ENCODE measurements around the gene PSMB8.

The PSMB8 gene

GRCh38 chr6:32843979-32844838 is at the start of gene PSMB8:
PSMB8 (minus strand) TSS chr6:32844047; CDS start chr6:32843996, 51 bp downstream.
- DNase-seq (ENCODE audit: low spot score) = peak; percentile 92
- in situ Hi-C loops (cut with MboI; ENCODE audit: low pct_unique_long_range_greater_than_20kb, low sequenced_read_pairs, unreplicated experiment) = no loop called here
- no peak for TF ChIP-seq CTCF (IDR thresholded peaks at IDR 0.05; ENCODE audit: extremely low read depth, insufficient read depth, missing control alignments)

DNA sequence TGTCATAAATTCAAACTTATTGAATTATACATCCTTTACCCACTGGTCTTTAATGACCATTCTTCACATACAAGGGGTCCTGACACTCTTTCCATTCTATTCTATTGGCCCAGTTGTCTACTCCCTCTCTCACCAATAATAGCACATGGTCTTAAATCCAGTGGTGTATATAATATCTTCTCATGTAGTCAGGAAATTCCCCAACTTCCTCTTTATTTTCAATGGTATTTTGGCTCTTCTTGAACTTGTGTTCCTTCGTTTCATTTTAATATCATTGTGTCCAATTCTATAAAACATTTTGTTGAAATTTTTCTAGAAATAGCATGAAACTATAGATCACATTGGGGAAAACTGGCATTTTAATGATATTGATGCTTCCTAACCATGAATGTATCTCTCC is 47.0 kb upstream of the PSMB8 start:
- no peak for DNase-seq (ENCODE audit: low spot score)
- TF ChIP-seq CTCF (IDR thresholded peaks at IDR 0.05; ENCODE audit: extremely low read depth, insufficient read depth, missing control alignments) = no peak
- in situ Hi-C loops (cut with MboI; ENCODE audit: low pct_unique_long_range_greater_than_20kb, low sequenced_read_pairs, unreplicated experiment) = no loop called here

- TF ChIP-seq CTCF (IDR thresholded peaks at IDR 0.05; ENCODE audit: extremely low read depth, insufficient read depth, missing control alignments) = no peak
- no peak for DNase-seq (ENCODE audit: low spot score)
- in situ Hi-C loops (cut with MboI; ENCODE audit: low pct_unique_long_range_greater_than_20kb, low sequenced_read_pairs, unreplicated experiment) = loop anchor here (10.0 kb wide), 1 partner anchor 85 kb away; no protein-coding TSS in a partner anchor
Measured at GRCh38 chr6:32889533-32889932, 45.7 kb upstream of the PSMB8 start.

DNA sequence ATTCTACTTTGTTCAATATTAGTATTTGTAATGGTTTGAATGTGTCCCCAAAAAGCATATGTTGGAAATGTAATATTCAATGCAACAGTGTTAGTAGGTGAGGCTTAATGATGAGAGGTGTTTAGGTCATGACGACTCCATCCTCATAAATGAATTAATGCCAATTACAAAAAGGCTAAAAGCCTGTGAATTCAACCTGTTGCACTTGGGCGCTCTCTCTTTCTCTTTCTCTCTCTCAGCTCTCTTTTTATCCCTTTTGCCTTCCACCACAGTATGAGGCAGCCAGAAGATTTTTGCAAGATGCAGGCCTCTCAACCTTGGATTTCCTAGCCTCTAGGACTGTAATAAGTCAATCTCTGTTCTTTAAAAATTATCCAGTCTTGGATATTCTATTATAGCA is 44.7 kb upstream of the PSMB8 start:
- DNase-seq (ENCODE audit: low spot score) = no peak
- in situ Hi-C loops (cut with MboI; ENCODE audit: low pct_unique_long_range_greater_than_20kb, low sequenced_read_pairs, unreplicated experiment) = loop anchor here (10.0 kb wide), 1 partner anchor 86 kb away; no protein-coding TSS in a partner anchor
- no peak for TF ChIP-seq CTCF (IDR thresholded peaks at IDR 0.05; ENCODE audit: extremely low read depth, insufficient read depth, missing control alignments)

DNA sequence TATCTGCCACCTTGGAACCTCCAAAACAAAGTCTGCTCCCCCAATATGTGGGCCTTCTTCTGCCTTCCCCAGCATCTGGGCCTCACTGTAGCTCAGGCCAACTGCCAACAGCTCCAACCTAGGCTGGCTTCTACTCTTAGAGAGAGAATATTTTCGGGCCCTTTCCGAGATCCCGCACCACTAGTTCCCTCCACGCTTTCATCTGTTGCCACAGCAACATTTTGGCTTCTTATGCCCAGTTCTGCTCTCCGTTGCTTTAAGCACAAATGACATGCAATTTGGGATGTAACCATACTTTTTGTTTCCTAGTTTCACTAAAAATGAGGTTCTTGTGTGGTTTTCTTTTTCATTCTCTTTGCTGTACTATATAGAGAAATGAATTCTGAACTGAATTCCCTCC is 43.8 kb upstream of the PSMB8 start:
- DNase-seq (ENCODE audit: low spot score) = no peak
- in situ Hi-C loops (cut with MboI; ENCODE audit: low pct_unique_long_range_greater_than_20kb, low sequenced_read_pairs, unreplicated experiment) = loop anchor here (10.0 kb wide), 1 partner anchor 87 kb away; no protein-coding TSS in a partner anchor
- TF ChIP-seq CTCF (IDR thresholded peaks at IDR 0.05; ENCODE audit: extremely low read depth, insufficient read depth, missing control alignments) = no peak

GRCh38 chr6:32886681-32887383 is 43.0 kb upstream of the PSMB8 start:
- in situ Hi-C loops (cut with MboI; ENCODE audit: low pct_unique_long_range_greater_than_20kb, low sequenced_read_pairs, unreplicated experiment) = loop anchor here (10.0 kb wide), 1 partner anchor 88 kb away; no protein-coding TSS in a partner anchor
- no peak for TF ChIP-seq CTCF (IDR thresholded peaks at IDR 0.05; ENCODE audit: extremely low read depth, insufficient read depth, missing control alignments)
- DNase-seq (ENCODE audit: low spot score) = no peak

All from GM13977 (cell line).